Lower leg skin (tissue), 3 donors: ENCODE data around the gene WFIKKN1.

Experiments used
- POLR2A ChIP-seq, 2 donors: fragments of 450-650 bp; IDR thresholded peaks; one replicate each; pipeline ENCODE4 v1.6.1; 2016 to 2017; ENCODE audit warnings: antibody characterized with exemption in 2 of 2, mild to moderate bottlenecking in 1 of 2, moderate library complexity in 1 of 2
- TF ChIP-seq, protein P1 (sequence below), 3 donors: fragments of 450-650 bp; IDR thresholded peaks; one replicate each; pipeline ENCODE4 v1.5.1; 2016; ENCODE audit warnings: antibody characterized with exemption in 3 of 3, mild to moderate bottlenecking in 3 of 3, moderate library complexity in 2 of 3

GRCh38 chr16:606656-607307, 24.0 kb upstream of the WFIKKN1 start:
- TF ChIP-seq POLR2A (IDR thresholded peaks at IDR 0.05) = no peak
- TF ChIP-seq, protein P1, sequence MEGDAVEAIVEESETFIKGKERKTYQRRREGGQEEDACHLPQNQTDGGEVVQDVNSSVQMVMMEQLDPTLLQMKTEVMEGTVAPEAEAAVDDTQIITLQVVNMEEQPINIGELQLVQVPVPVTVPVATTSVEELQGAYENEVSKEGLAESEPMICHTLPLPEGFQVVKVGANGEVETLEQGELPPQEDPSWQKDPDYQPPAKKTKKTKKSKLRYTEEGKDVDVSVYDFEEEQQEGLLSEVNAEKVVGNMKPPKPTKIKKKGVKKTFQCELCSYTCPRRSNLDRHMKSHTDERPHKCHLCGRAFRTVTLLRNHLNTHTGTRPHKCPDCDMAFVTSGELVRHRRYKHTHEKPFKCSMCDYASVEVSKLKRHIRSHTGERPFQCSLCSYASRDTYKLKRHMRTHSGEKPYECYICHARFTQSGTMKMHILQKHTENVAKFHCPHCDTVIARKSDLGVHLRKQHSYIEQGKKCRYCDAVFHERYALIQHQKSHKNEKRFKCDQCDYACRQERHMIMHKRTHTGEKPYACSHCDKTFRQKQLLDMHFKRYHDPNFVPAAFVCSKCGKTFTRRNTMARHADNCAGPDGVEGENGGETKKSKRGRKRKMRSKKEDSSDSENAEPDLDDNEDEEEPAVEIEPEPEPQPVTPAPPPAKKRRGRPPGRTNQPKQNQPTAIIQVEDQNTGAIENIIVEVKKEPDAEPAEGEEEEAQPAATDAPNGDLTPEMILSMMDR (IDR thresholded peaks at IDR 0.05) = no peak
